Spleen (tissue), 11 donors: Measurements from ENCODE around the gene SRF. TPM values are rescaled to one million over a fixed set of nuclear protein-coding genes. Genes with fewer than 3 reads are reported as not detected.

ENCODE experiments used
- DNase-seq: peaks from one replicate; pipeline ENCODE4 v3.0.0-alpha.2; 2020
- H3K27ac ChIP-seq, 8 donors: fragments of 200-600 bp; sonication (generic) in 7 of 8; 1 replicate in 4 of 8; 2 replicates in 4 of 8; pipeline versions ENCODE4 v1.5.0 to v1.8.0; 2016 to 2021; ENCODE audit warnings: inconsistent platforms in 4 of 8, mild to moderate bottlenecking in 4 of 8, moderate library complexity in 1 of 8
- H3K27me3 ChIP-seq, 7 donors: fragments of 200-600 bp; sonication (generic) in 6 of 7; replicated peaks in 1 of 7; 1 replicate in 4 of 7; 2 replicates in 3 of 7; pipeline versions ENCODE4 v1.5.0 to v1.8.0; 2016 to 2021; ENCODE audit warnings: inconsistent platforms in 3 of 7, mild to moderate bottlenecking in 1 of 7
- H3K36me3 ChIP-seq, 6 donors: fragments of 200-600 bp; sonication (generic) in 5 of 6; 1 replicate in 4 of 6; 2 replicates in 2 of 6; pipeline versions ENCODE4 v1.5.0 to v1.8.0; 2016 to 2021; ENCODE audit warnings: inconsistent platforms in 2 of 6
- H3K4me1 ChIP-seq, 6 donors: fragments of 200-600 bp; sonication (generic) in 5 of 6; 1 replicate in 3 of 6; 2 replicates in 3 of 6; pipeline versions ENCODE4 v1.5.0 to v1.8.0; 2016 to 2021; ENCODE audit warnings: inconsistent platforms in 3 of 6
- H3K4me3 ChIP-seq, 8 donors: fragments of 200-600 bp; sonication (generic) in 7 of 8; 1 replicate in 4 of 8; 2 replicates in 4 of 8; pipeline versions ENCODE4 v1.5.0 to v1.8.0; 2016 to 2021; ENCODE audit warnings: inconsistent platforms in 4 of 8, mild to moderate bottlenecking in 4 of 8, moderate library complexity in 2 of 8
- H3K9me3 ChIP-seq, 8 donors: fragments of 200-600 bp; sonication (generic) in 7 of 8; 1 replicate in 4 of 8; 2 replicates in 4 of 8; pipeline versions ENCODE4 v1.5.0 to v1.8.0; 2016 to 2021; ENCODE audit warnings: inconsistent platforms in 4 of 8
- CTCF ChIP-seq, 11 experiments: fragments of 200-600 bp in 7 of 11; fragments of 450-650 bp in 4 of 11; sonication (generic) in 4 of 11; IDR thresholded peaks in 8 of 11; conservative IDR thresholded peaks in 3 of 11; 1 replicate in 7 of 11; 2 replicates in 4 of 11; pipeline versions ENCODE4 v1.4.0 to v1.8.0; 2016 to 2021; ENCODE audit warnings: antibody characterized with exemption in 11 of 11, inconsistent platforms in 4 of 11, mild to moderate bottlenecking in 1 of 11
- POLR2A ChIP-seq, 3 donors: fragments of 450-650 bp; IDR thresholded peaks; one replicate each; pipeline ENCODE4 v1.5.1; 2017; ENCODE audit warnings: antibody characterized with exemption in 3 of 3, mild to moderate bottlenecking in 1 of 3
- POLR2AphosphoS5 ChIP-seq, 3 donors: sonication (generic); formaldehyde crosslinking; IDR thresholded peaks; one replicate each; pipeline ENCODE4 v1.5.1; 2017; ENCODE audit warnings: antibody characterized with exemption in 3 of 3
- WGBS, 5 donors: extraction: QIAGEN DNeasy Blood & Tissue Kit in 3 of 5; methylation state at CpG; one replicate each; pipeline versions ENCODE4 v1.1.5 to v1.1.7; 2013 to 2018; 5-methylcytosine and 5-hydroxymethylcytosine counted together
- intact Hi-C: fragments of 100-400 bp; cut with DNase I; formaldehyde crosslinking; loops from one replicate; pipeline ENCODE4 v1.15.0; 2023; ENCODE audit warnings: low total_unique reads
- polyA plus RNA-seq, 3 donors: library from polyadenylated mRNA; stranded (reverse); fragments of 200-250 nt; gene quantifications; one replicate each; pipeline ENCODE4 v1.2.1, GENCODE V29; 2013
- total RNA-seq, 7 donors: library from RNA; depleted of rRNA in 3 of 7; stranded (reverse); fragments of >200 nt in 3 of 7; fragmentation: NEBNext Ultra II Directional in 4 of 7; extraction: Animal tissue kit (Norgen Biotek cat#: 25700) in 4 of 7; gene quantifications; one replicate each; pipeline versions ENCODE4 v1.1.0 to v1.2.1, GENCODE V29; 2016 to 2021
- donor health status: healthy with polysubstance abuse.
- donor health status: DM: no; HTN: no; CAD: no; lungs with moderate emphysema.
- donor health status: DM: no; HTN: no; CAD: no.
- donor health status: Bipolar disorder and iron deficiency.
- donor health status: healthy.
- donor health status: DM: no; HTN: no; CAD: no.
- donor health status: DM: yes; HTN: yes; CAD: no.

The SRF gene
- total and polyA plus RNA-seq, 10 donors: 11.6 to 45.6 (median 25.6) TPM

DNA sequence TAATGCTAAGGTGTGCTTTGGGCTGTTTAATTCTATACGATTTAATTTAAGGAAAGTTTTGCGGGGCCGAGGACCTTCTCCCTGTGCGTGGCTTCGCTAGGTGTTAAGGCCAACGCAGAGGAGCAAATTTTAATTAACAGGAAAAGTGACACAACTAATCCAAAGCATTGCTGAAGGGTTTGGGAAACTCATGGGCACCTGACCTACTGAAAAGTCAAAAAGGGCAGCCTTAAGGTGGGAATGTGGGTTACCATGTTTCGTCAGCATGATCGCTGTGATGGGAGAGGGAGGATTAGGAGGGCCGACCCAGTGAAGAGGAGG is 10.5 kb downstream of the SRF start:
- H3K27ac ChIP-seq: peak overlapping the region; percentile 57 to 90 (median 80)
- no peak for DNase-seq
- no peaks in the 10 kb centered on the region for H3K27me3 ChIP-seq
- peak overlapping the region; percentile 61 to 86 (median 80) for H3K4me3 ChIP-seq
- H3K4me1 ChIP-seq: peaks cover 21 to 64% (median 38%) of the 10 kb centered on the region in 6 donors
- H3K9me3 ChIP-seq: no peaks in the 10 kb centered on the region
- intact Hi-C loops: no loop called here
- 49 to 63% (median 58%) methylated on average over 9 of the region's 9 CpGs for WGBS, 5 donors
- TF ChIP-seq POLR2A (IDR thresholded peaks at IDR 0.05): no peak
- no peak for TF ChIP-seq CTCF (IDR thresholded peaks at IDR 0.05 in 8 of 11, conservative IDR thresholded peaks at IDR 0.05 in 3 of 11)
- no peak for TF ChIP-seq POLR2AphosphoS5 (IDR thresholded peaks at IDR 0.05)
- H3K36me3 ChIP-seq: peaks cover 0 to 71% (median 54%) of the 10 kb centered on the region in 6 donors

GRCh38 chr6:43181942-43182860 is 11.1 kb downstream of the SRF start, which contains the start of gene CUL9:
TSS of gene CUL9 (plus strand) at chr6:43182196. CDS start at chr6:43184311, 2,115 bp downstream.
- peaks cover 21 to 61% (median 37%) of the 10 kb centered on the region in 6 donors for H3K4me1 ChIP-seq
- 1 to 2% (median 2%) methylated on average over 17 to 51 of the region's 51 CpGs for WGBS, 5 donors
- DNase-seq: peak; percentile 98
- H3K4me3 ChIP-seq: peak within 1 kb of the TSS; percentile 61 to 86 (median 80)
- peak within 1 kb of the TSS; percentile 57 to 90 (median 80) for H3K27ac ChIP-seq
- no peaks in the 10 kb centered on the region for H3K27me3 ChIP-seq
- intact Hi-C loops: no loop called here
- TF ChIP-seq POLR2AphosphoS5 (IDR thresholded peaks at IDR 0.05) (peak; percentile 97 to 98 (median 97)), POLR2A (IDR thresholded peaks at IDR 0.05) (peak in 2 of 3 donors; percentile 26 to 38), CTCF (IDR thresholded peaks at IDR 0.05 in 8 of 11, conservative IDR thresholded peaks at IDR 0.05 in 3 of 11) (peak in 2 of 11 experiments; percentile 16 to 24)
- peaks cover 0 to 71% (median 54%) of the 10 kb centered on the region in 6 donors for H3K36me3 ChIP-seq
- H3K9me3 ChIP-seq: no peaks in the 10 kb centered on the region

DNA sequence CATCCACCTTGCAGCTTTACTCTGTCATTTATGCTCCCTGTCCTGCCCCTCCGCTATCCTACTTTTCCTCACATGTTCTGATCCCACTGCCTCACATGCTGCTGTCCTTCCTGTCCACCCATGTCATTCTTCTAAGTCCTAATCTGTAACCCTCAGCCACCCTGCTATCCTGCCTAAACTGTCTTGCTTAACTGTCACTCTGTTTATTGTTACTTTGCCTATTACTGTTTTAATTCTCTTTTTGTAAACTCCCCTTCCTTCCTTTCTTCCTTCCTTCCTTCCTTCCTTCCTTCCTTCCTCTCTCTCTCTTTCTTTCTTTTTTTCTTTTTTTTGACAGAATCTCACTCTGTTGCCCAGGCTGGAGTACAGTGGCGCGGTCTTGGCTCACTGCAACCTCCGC is 12.4 kb downstream of the SRF start:
- H3K4me3 ChIP-seq: peak overlapping the region in 1 of 8 donors; percentile 86
- no peak for TF ChIP-seq CTCF (IDR thresholded peaks at IDR 0.05 in 8 of 11, conservative IDR thresholded peaks at IDR 0.05 in 3 of 11)
- TF ChIP-seq POLR2AphosphoS5 (IDR thresholded peaks at IDR 0.05): no peak
- TF ChIP-seq POLR2A (IDR thresholded peaks at IDR 0.05): no peak
- no peaks in the 10 kb centered on the region for H3K27me3 ChIP-seq
- H3K4me1 ChIP-seq: peaks cover 21 to 61% (median 37%) of the 10 kb centered on the region in 6 donors
- WGBS, 5 donors: 90 to 98% (median 95%) methylated on average over 4 of the region's 4 CpGs
- peak overlapping the region in 3 of 8 donors; percentile 87 to 90 (median 89) for H3K27ac ChIP-seq
- DNase-seq: no peak
- H3K9me3 ChIP-seq: no peaks in the 10 kb centered on the region
- H3K36me3 ChIP-seq: peaks cover 0 to 71% (median 54%) of the 10 kb centered on the region in 6 donors
- intact Hi-C loops: no loop called here
